Fibroblast of villous mesenchyme (primary cell): ENCODE data around the gene DRG2. TPM values are rescaled to one million over a fixed set of nuclear protein-coding genes. Genes with fewer than 3 reads are reported as not detected.

Experiments
- DNase-seq: peaks from one replicate; pipeline ENCODE4 v3.0.0-alpha.2; 2010; ENCODE audit warnings: low read depth
- H3K4me3 ChIP-seq: 2 replicates; pipeline ENCODE4 v1.5.1; 2011; ENCODE audit warnings: low read depth, mild to moderate bottlenecking, low read length
- CTCF ChIP-seq: IDR thresholded peaks from 2 replicates; pipeline ENCODE4 v1.5.1; 2012; ENCODE audit warnings: low read depth, mild to moderate bottlenecking, low read length; ENCODE audit not compliant: insufficient read depth
- total RNA-seq: library from RNA; depleted of rRNA; stranded (reverse); fragments of >200 nt; gene quantifications from 2 replicates; pipeline ENCODE4 v1.2.3, GENCODE V29; 2012

The DRG2 gene
- total RNA-seq: 30.3 and 33.2 TPM in 2 replicates

GRCh38 chr17:18087610-18088491 lies at the start of gene DRG2:
Gene DRG2 (plus strand): TSS chr17:18087948. CDS start chr17:18088024, 76 bp downstream.
- no peak for TF ChIP-seq CTCF
- peak within 1 kb of the TSS; percentile 94 for H3K4me3 ChIP-seq
- DNase-seq: peak; percentile 95

- peak; percentile 6 for DNase-seq
Observed at GRCh38 chr17:18038149-18038850, 49.4 kb upstream of the DRG2 start.

GRCh38 chr17:18038861-18039534 lies 48.8 kb upstream of the DRG2 start, which contains the start of the genes ATPAF2 and GID4:
Gene ATPAF2 (minus strand): TSS chr17:18039168. CDS start chr17:18039013, 155 bp downstream.
Gene GID4 (plus strand): TSS chr17:18039408. CDS start chr17:18039465, 57 bp downstream.
- peak; percentile 99 for DNase-seq
- peak within 1 kb of the TSS; percentile 95 for H3K4me3 ChIP-seq
- peak; percentile 8 for TF ChIP-seq CTCF

More at GRCh38 chr17:18038149-18038850, 49.4 kb upstream of the DRG2 start:
- peak overlapping the region; percentile 95 for H3K4me3 ChIP-seq
- TF ChIP-seq CTCF: no peak

- no peak for TF ChIP-seq CTCF
Observed at GRCh38 chr17:18039535-18040260, 48.0 kb upstream of the DRG2 start.

GRCh38 chr17:18040261-18040858 lies 47.4 kb upstream of the DRG2 start:
- no peak for DNase-seq
- no peak for TF ChIP-seq CTCF
- peak overlapping the region; percentile 95 for H3K4me3 ChIP-seq

More at GRCh38 chr17:18039535-18040260, 48.0 kb upstream of the DRG2 start:
- peak; percentile 11 for DNase-seq
- peak overlapping the region; percentile 95 for H3K4me3 ChIP-seq
